Measurements from ENCODE around the gene TNIK.
A peak's percentile ranks its signal among the peaks of the same experiment; 100 is the strongest.
"Not testable (repeated sequence)": the region's sequence is repeated elsewhere in the genome, so short reads cannot be mapped to it uniquely, and the experiment has no call there.

The TNIK gene

DNA sequence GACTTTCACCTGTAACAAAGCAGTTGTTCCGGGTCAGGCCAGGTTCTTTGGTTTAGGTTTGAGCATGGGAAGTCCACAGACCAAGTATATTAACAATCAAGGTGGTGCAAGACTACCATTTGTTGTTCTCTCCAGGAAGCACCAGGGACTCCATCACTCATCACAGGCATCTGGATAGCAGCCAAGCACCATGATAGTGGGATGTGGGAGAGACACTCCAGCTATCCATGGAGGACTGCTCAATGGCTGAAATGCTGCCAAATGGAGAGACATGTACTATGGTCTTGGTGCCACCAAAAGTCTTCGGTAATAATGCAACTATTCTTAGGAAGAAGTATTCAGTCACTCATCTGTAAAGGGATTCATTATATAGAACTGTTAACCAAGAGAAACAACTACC lies 143.0 kb downstream of the TNIK start:
- peak in 5 of 58 donors; percentile 5 to 72 (median 23) for DNase-seq

DNA sequence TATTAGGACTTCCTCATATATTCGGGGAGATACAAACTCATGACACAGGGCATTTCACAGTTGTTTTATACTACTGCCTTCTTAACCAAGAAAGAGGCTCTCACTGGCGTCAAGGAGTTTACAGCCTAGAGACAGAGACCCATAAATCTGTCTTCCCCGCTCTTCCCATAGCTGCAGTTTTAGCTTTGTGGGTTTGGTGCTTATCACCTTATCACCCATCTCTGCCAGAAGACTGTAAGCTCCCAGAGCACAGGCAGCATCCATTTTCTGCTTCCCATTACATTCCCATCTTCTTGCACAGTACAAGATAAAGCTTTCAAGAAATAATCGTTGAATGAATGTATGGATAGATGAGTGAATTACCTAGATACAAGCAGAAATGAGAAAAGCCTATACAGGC lies 144.3 kb downstream of the TNIK start:
- DNase-seq: no peak

DNA sequence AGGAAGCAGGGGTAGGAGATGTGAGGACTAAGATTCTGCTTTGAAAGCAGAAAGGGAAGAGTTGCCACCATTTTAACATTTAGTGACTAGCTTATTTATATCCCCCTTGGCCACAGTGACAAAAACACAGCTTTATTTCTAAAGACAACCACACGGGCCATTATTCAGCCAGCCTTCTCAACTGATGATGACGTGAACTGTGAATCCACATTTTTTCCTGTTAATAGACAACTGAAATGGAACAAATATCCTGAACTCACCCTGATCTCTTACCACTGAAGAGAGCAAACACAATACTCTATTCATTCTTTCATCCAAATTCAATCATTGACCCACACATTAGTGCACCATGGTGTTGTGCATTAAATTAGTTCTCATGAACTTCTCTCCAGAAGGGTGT lies 145.1 kb downstream of the TNIK start:
- peak in 1 of 58 donors; percentile 20 for DNase-seq

DNA sequence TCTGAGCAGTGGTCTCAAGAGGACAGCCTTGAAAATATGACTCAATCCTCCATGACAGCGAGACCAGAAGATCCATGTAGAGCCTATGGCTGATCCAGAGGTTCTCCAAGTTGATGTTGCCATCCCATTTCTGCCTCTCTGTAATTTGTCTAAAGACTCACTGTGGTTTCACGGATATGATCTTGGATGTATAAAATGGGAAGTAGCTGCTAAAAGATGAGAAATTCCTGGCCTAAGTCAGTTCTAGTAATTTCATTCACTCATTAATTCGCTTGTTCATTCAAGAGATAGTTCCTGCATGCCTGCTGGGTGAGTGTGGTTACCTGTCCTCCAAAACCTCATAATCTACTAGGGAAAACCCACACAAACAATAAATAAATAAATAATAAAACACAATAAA lies 145.9 kb downstream of the TNIK start:
- DNase-seq: no peak

- DNase-seq: no peak
These were observed 146.5 kb downstream of the TNIK start for GRCh38 chr3:171313702-171314101.

GRCh38 chr3:171312741-171313140 lies 147.5 kb downstream of the TNIK start:
- DNase-seq: no peak

- no peak for DNase-seq
These were observed 148.4 kb downstream of the TNIK start for GRCh38 chr3:171311784-171312183.

GRCh38 chr3:171309906-171310359 lies 150.3 kb downstream of the TNIK start:
- DNase-seq: no peak

DNA sequence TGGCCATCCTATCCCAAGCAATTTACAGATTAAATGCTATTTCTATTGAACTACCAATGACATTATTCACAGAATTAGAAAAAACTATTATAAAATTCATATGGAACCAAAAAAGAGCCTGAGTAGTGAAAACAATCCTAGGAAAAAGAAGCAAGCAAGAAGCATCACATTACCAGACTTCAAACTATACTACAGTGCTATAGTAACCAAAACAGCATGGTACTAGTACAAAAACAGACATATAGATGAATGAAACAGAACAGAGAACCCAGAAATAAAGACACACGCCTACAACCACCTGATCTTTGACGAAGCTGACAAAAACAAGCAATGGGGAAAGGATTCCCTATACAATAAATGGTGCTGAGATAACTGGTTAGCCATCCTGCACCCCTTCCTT lies 152.2 kb downstream of the TNIK start:
- no peak for DNase-seq

DNA sequence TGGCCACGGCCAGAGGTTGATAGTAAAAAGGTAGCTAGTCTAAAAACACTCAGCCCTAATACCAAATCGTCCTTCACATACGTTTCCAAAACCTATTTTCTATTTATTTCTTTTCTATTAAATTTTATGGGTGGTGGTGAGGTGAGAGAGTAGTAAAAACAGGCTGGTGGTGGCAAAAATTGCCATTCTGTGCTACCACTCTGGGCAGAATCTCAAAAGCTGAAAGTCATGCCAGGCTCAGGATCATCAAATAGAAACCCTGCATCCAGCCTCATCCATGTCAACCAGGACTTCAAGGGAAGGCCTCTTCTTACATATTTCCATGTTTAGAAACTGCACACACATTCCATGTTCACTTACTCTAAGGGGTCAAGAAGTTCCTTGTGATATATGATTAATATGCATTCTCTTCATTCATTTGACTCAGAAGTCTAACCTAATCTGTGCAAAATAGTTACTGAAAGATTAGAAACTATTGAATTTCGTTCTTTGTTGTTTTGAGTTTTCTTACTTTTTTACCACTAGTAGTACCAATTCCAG lies 153.1 kb downstream of the TNIK start:
- DNase-seq: no peak

GRCh38 chr3:171306631-171307030 lies 153.6 kb downstream of the TNIK start:
- peak in 54 of 58 donors; percentile 6 to 89 (median 61) for DNase-seq

GRCh38 chr3:171305823-171306222 lies 154.4 kb downstream of the TNIK start:
- not testable (repeated sequence) for DNase-seq

- not testable (repeated sequence) for DNase-seq
These were observed 155.7 kb downstream of the TNIK start for GRCh38 chr3:171304498-171304897.

GRCh38 chr3:171304017-171304416 lies 156.2 kb downstream of the TNIK start:
- DNase-seq: not testable (repeated sequence)

DNA sequence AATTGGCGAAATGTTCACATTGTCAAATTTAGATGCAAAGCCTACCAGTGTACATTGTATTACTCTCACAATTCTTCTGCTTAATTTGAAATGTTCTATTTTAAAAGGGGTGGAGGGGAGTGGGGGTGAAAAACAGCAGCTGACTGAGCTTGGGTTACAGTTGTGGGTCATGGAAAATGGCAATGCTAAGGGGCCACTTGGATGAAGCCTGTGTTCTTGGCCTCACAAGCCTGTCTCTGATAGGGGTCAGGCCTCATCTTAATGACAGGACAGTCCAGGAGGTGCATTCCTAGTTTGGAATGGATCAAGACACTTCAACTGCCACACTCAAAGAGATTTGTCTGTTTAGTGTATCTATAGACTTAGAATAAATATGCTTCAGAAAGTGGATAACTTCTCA lies 158.2 kb downstream of the TNIK start:
- no peak for DNase-seq

DNA sequence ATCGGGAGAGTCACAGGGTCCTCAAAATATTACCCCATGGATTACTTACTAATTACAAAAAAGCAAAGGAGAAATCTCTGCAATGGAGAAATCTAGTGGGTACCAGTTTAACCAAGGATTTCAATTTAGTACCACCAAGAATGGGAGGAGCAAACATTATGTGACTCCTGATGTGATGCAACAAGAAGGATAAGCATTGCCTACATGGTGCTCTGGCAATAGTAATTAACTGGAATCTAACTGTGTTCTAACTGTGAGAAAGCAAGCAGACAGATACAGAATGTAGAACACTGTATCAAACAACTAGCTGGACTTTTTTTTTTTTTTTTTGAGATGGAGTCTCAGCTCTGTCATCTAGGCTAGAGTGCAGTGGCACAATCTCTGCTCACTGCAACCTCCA lies 159.2 kb downstream of the TNIK start:
- DNase-seq: no peak

- DNase-seq: no peak
These were observed 162.3 kb downstream of the TNIK start for GRCh38 chr3:171297951-171298350.

- no peak for DNase-seq
These were observed 163.0 kb downstream of the TNIK start for GRCh38 chr3:171297207-171297606.

DNA sequence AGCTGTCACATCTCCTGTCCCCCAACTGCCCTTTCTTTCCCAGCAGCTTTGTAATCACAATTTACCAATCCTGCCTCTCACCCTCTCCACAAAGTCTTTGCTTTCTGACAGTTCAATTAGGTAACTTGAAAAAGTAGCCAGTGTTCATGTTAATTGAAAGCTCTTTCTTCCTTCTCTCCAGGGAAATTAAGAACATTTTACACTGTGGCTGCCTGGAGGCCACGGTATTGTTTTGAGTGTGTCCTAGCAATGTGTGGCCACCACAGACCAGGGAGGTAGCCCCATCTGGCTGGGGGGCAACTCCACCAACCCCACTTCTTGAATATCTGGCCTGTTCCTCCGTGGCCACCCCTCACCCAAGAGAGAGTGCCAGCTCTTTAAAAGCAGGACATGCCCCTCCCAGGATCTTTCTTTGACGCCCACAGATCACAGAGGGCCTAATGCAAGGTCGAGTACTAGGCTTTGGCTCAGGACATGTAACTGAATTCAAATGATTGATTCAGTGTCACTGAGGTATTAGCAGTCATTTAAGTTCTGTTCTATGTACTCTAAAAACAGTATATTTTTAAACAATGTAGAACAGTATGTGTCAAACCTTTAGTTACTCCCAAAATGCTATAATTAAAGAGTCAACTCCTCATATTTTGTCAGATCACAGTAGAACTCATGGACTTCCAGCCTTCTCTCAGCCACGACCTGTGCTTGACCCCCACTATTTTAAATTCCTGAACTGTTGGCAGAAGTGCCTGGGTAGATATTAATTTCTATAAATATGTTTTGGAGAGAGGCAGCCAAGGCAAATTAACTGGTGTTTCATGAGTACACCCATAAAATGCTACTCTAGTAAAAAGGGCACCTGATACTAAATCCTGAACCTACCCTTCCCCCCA lies 164.5 kb downstream of the TNIK start:
- DNase-seq: peak in 17 of 58 donors; percentile 1 to 58 (median 24)

DNA sequence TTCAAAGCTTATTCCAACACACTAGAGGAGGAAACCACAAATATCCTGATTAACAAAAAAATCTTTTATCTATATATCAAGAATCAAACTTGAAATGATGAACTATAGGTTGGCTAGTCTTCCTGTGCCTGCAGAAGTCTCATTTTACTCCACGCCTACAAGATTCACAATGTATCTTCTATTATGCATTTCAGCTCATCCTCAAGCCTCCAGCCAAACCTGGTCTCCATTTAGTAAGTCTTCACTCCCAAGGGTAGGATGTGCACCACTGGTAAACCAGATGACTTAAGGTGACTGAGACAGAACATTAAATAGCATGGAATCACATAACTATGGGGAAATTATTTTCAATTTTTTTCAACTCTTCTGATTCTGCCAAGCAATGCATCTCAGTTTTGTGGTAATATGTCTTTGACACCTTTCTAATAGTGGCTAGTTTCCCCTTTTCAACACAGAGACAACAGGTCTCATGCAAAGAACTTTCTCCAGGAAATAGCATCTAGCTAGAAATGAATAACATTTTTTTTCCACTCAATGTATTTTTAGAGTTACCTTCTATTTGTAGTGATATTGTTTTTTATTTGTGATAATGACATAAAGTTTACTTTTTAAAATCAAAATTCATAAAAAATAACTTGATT lies 166.9 kb downstream of the TNIK start:
- no peak for DNase-seq

- no peak for DNase-seq
These were observed 169.5 kb downstream of the TNIK start for GRCh38 chr3:171290680-171291079.

DNA sequence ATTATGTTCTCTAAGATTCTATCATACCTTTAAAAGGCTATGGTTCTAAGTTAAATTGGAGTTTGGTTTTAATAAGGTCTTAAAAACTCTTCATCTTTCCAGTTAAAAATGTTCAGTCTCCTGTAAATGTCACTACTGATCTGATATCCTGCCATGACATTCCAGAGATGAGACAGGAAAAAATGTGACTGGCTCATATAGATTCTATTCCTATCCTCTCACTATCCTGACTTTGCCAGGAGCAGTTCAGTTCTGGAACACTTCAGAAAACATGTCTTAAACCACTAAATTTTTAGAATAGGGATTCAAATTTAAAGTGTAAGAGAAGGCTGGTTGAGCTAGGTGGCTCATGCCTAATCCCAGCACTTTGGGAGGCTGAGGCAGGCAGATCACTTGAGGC lies 170.9 kb downstream of the TNIK start:
- no peak for DNase-seq
